GM19455 (cell line): ENCODE results near the gene SLC15A1.
"Not testable (repeated sequence)": the region's sequence is repeated elsewhere in the genome, so short reads cannot be mapped to it uniquely, and the experiment has no call there.

Experiments
- ATAC-seq: cut with Tn5 transposase; IDR thresholded peaks from one replicate; pipeline ENCODE4 v1.9.1; 2021; ENCODE audit not compliant: unreplicated experiment

SLC15A1 gene

DNA sequence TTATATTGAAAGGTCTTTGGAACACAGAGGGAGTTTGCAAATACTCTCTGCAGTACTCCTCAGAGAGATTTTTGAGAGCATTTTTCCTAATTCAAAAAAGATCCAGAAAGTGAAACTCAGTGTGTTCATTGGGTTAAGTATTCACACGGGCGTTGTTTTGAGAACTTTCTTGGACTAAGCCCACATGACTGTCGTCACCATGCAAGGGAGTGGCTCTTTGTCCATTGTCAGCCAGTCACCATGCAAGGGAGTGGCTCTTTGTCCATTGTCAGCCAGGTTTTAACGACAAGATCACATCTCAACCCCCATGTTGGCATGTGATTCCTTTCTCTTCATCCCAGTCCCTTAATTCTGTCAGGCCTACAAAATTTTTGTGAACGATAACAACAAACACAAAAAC lies 94.3 kb downstream of the SLC15A1 start:
- ATAC-seq, result no peak

DNA sequence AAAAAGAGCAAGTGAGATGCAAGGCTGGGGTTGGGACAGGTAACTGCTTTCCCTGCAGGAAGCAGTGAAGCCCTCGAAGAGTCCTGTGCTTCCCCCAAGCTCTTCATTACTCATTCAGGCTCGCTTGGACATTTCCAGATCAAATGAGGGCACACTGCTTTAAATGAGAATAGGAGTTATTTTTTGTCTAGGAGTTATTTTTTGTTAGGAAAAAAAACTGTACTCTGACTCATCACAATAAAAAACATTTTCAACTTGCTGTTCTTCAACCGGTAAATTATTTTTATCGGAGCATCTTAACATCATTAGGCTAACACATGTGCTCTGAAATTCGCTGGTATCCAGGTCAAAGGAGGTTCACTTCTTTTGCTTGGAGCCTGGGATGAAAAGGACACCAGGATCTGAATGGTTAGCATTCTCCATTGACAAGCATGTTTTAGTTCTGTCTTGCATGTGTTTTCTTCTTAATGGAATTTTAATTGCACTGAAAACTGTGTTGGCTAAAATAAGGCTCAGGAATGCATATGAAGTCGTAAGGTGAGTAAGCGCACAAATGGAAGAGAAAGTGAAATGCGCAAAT lies 94.9 kb downstream of the SLC15A1 start:
- ATAC-seq, result no peak

DNA sequence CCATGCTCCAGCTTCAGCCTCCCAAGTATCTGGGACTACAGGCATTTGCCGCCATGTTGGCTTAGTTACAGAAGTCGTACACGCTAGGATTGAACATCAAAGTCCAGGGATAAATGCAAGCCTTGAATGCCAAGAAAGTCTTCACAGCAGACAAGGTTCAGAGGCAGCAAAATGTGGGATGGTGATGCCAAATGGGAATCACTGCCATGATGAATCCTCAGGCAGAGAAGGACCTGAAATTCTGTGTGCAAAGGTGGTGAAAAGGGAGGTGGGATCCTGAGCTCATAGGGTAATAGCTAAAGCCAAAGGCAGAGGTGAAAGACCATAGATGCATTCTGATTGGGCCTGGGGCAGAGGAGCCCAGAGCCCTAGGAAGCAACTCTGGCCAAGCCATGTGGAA lies 96.2 kb downstream of the SLC15A1 start:
- no peak for ATAC-seq

DNA sequence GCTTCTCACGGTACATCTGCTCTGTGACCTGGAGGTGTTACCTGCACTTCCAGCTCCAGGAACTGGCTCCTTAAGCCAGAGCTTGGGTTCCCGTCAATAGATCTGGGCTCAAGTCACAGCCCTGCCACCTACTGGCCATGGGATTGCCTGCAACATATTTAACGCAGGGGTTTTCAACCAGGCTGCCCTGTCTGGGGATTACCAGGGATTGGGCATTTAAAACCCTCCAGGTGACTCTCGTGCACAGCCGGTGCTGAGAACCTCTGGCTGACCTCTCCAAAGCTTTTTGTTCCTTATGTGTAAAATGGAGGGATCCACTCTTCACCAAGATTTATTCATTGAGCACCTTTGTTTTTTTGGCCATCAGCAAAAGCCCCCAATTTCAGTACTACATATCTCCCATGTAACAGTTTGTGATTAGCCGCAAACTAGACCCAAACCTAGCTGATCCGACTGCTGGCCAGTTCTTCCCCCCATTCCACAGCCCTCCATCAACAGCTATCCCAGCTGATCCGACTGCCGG lies 98.9 kb downstream of the SLC15A1 start:
- peak; percentile 91 for ATAC-seq

DNA sequence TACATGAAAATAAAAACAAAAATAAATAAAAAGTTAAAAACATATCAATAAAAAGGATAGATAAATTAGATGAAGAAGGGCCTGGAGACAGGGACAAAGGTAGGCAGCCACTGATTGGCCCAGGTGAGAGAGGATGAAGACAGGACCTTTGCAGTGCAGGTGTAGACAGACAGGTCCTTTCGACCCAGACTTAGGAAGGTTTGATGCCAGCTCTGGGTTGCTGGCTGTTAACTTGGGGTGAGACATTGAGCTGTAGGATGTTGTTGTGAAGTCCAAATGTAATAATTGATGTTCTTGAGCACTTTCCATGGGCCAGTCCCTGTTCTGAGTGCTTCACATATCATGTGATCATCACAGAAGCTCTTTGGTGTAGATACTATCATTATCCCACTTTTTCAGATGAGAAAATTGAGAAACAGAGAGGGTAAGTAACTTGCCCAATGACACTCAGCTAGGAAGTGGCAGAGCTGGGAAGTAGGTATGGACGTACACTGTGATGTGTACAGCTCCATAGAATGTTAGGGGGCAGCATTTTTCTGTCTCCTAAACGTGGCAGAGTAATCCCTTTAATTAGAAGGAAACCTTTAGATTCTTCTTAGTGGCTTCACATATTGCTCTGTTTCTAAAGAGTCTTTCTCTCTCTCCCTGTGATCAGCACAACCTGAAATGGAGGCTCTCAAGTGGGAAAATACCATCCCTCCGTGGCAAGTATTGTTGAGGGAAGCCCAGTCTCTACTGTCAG lies 99.6 kb downstream of the SLC15A1 start:
- ATAC-seq, result peak; percentile 12

DNA sequence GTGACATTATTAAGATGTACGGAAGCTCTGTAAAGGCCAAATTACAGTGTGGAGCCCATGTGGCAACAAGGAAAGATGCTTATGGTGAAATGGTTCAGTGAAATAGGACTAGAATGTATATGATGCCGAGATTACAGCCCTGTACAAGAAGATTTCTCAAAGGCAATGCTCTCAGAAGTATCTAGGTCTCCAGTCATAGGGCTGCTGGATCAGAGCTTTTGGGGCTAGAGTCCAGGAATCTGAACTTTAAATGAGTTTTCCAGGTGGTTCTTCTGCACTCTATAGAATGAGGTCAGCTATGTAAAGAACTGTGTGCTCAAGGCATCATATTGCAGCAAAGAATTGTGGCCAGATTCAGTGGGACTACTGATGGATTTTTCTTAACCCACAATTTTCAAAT lies 100.2 kb downstream of the SLC15A1 start:
- no peak for ATAC-seq

DNA sequence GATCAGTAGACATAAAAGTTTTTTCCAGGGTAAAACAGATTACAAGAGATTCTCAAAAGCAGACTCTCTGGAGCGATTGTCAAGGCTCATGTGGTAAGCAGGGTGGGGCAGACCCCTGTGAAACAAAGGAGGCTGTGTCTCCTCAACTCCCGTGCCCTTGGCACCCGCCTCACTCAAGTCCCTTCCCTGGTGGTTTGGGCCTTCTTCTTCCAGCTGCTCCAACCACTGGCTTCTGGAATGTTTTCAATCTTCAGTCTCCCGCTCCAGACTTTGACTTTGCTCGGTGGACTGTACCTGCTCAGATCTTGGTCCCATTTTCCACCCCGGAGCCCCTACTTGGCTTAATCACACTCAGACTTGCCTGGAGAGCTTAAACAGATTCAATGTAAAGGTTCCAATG lies 100.7 kb downstream of the SLC15A1 start:
- ATAC-seq, result no peak

DNA sequence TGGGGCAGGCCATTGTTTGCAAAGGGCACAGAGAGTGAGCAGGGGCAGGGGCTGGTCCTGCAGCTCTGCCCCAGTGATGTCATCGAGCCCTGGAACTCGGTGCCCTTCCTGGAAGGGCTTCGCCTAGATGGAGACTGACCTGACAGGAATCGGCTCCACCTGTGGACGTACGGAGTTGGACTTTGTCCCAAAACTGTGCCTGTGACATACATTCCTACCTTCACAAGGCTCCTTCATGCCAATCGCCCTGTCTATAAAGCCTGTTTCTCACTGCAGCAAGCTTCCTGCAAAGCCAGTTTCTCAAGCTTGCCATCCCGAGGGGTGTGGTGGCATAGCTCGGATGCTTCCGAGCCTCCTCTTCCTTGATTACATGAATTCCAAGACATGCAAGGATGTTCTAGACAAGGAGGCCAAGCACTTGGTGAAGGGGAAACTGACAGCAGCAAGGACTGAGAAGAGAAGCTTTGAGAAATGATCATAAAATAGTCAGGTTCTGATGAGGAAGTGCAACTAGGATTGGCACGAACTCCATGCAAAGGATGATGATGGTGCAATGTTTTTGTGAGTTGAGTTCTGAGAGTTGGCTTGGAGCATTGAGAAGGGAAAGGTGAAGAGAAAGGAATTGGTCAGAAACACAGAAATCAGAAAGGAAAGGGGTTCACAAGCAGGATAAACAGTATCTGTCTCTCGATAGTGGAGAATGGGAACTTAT lies 101.9 kb downstream of the SLC15A1 start:
- no peak for ATAC-seq

DNA sequence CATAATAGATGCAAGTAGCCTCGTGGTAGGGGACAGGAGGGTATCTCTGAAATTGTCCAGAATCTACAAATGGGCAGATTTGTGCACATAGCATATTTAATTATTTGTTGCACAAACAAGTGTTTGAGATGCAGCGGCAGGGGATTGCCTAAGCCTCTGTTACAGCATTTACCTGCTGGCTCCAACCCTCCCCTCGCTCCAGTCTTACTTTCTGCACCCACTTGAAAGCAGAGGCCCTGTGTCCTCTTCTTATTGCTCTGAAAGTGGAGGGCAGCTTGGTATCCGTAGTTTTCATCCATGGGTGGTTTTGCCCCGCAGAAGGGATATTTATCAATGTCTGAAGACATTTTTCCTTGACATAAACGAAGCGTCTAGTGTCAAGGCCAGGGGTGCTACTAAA lies 102.6 kb downstream of the SLC15A1 start:
- ATAC-seq, result no peak

DNA sequence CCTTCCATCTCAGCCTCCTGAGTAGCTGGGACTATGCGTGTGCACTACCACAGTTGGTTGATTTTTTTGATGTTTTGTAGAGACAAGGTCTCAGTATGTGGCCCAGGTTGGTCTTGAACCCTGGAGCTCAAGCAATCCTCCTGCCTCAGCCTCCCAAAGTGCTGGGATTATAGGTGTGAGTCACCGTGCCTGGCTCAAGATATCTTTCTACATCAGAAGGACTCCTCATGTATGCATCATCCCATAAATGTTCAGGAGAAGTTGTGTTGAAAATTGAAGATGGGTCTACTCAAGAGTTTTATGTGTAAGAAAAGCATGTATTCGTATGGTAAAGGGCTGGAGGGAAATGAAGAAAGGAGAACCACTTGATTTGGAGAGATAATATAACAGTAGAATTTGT lies 103.8 kb downstream of the SLC15A1 start:
- no peak for ATAC-seq

DNA sequence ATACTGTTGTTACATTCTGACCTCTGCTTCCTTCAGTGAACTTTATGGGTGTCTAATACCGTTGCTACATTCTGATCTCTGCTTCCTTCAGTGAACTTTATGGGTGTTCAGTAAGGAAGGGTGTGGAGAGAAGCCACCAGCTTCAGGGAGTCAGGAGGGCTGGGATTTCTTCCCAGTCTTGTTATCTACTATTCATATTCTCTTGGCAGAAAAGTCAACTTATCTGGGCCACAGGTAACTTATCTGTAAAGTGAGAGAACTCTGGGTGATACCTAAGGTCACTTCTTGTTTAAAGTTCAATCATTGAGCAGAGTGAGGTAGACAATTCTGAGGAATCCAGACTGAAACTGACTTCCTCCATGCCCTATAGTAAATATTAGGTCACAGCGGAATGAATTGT lies 104.3 kb downstream of the SLC15A1 start:
- ATAC-seq, result no peak

DNA sequence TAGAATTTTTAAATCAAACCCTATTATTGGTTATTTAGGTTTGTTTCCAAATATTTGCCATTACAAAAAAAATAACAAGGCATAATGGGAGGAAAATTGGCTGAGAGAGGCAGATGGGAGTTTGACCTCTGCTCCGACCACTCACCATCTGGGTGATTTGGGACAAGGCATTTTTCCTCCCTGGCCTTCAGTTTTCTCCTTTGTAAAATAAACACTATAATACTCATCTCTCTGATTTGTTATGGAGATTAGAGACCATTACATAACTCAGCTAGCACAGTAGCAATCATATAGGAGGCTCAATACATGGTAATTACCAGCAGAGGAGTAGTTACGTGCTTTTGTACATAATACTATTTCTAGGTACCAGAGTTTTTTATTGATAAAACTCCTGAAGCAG lies 105.4 kb downstream of the SLC15A1 start:
- no peak for ATAC-seq

DNA sequence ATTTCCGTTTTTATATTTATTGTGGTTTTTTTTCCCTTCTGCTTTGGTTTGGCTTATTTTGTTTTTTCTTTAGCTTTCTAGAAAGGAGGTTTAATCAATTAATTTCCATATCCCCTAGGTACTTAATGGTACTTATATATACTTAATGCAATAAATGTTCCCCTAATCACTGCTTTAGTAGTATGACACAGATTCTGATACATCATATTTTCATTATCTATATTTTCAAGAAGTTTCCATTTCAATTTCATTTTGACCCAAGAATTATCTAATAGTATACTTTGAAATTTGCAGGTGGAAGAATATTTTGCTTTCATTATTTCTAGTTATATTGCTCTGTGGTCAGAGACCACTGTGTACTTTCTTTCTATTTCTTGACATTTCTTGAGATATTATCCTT lies 109.0 kb downstream of the SLC15A1 start:
- no peak for ATAC-seq

DNA sequence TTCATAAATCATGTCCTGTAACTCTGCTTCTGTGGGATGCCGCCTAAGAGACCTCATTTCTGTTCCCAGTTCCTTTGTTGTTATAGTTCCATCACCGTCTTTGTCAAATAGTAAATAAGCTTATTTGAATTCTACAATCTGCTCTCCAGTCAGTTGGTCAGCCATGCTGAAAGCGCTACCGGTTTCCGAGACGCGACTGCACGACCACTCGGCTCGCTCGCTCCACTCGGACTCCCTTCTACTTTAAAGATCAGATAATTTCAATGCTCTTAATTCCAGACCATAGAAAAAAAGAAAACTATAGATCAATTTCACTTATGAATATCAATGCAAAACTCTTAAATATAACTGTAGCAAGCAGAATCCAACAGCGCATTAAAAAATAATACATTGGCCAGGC lies 111.4 kb downstream of the SLC15A1 start:
- ATAC-seq, result no peak

DNA sequence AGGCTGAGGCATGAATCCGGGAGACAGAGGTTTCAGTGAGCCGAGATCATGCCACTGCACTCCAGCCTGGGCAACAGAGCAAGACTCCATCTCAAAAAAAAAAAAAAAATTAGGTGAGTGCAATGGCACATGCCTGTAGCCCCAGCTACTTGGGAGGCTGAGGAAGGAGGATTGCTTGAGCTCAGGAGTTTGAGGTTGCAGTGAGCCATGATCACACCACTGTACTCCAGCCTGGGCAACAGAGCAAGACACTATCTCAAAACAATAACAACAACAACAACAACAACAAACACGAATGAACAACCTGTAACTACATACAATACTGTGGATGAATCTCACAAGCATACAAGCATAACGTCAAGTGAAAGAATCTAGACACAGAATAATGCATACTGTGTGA lies 112.7 kb downstream of the SLC15A1 start:
- not testable (repeated sequence) for ATAC-seq

DNA sequence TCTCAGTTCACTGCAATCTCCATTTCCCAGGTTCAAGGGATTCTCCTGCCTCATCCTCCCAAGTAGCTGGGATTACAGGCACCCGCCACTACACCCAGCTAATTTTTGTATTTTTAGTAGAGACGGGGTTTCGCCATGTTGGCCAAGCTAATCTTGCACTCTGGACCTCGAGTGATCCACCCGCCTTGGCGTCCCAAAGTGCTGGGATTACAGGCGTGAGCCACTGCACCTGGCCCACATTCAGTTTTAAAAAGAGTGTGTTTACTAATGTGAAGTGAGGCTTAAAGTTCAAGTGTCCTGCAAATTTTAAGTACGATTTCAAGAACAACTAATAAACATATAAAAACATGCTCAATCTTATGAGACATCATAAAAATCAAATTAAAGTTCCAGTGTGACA lies 114.1 kb downstream of the SLC15A1 start:
- ATAC-seq, result not testable (repeated sequence)
